Lower leg skin (tissue), 3 donors: Measurements from ENCODE around the gene PGPEP1.

Source experiments
- CTCF ChIP-seq, 3 donors: fragments of 450-650 bp; IDR thresholded peaks; one replicate each; pipeline ENCODE4 v1.5.1; 2016; ENCODE audit warnings: antibody characterized with exemption in 3 of 3, mild to moderate bottlenecking in 3 of 3, moderate library complexity in 2 of 3
- POLR2A ChIP-seq, 2 donors: fragments of 450-650 bp; IDR thresholded peaks; one replicate each; pipeline ENCODE4 v1.6.1; 2016 to 2017; ENCODE audit warnings: antibody characterized with exemption in 2 of 2, mild to moderate bottlenecking in 1 of 2, moderate library complexity in 1 of 2

GRCh38 chr19:18313398-18313797 lies 27.0 kb upstream of the PGPEP1 start:
- no peak for TF ChIP-seq CTCF (IDR thresholded peaks at IDR 0.05)
- no peak for TF ChIP-seq POLR2A (IDR thresholded peaks at IDR 0.05)
